GM19193 (cell line): ENCODE measurements around the gene KRTAP20-1.

ENCODE experiments used
- POLR2A ChIP-seq: IDR thresholded peaks from 4 replicates; pipeline ENCODE4 v1.6.1; 2011; ENCODE audit not compliant: insufficient read depth, insufficient read length; ENCODE audit errors: extremely low read depth

KRTAP20-1 gene

DNA sequence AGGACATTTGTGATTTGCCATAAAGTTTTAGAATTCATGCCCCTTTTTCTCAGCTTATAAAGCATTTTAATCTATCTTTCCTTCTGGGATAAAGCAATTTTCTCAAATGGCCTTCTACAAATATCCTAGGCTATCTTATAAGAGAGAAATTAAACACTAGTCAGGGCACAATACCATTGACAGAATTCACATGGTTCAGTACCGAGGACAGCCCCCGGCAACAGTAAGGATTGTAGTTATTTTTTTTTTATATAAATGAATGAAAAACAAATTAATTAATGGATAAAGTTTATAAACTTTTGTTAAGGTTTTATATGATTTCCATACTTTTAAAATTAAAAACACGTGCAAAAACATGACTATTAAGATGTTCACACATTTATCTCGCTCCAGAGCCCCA, 11.9 kb downstream of the KRTAP20-1 start:
- no peak for TF ChIP-seq POLR2A

DNA sequence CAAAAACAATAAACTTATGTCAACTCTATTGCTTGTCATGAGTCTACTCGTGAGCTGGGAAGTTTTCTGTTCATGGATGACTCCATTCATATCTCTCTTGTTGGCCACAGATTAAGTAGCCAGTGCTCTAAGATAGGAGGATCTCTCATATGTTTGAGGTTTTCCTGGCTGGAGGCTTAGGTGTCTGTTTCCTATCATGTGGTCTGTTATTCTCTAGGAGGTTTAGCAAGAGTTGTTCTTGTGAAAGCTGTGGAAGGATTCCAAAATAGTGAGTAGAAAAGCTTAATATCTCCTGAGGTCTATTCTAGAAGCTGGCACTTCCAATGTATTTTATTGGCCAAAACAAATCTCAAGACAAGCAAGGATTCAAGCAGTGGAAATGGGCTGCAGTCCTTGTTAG, 13.0 kb downstream of the KRTAP20-1 start:
- TF ChIP-seq POLR2A = no peak

DNA sequence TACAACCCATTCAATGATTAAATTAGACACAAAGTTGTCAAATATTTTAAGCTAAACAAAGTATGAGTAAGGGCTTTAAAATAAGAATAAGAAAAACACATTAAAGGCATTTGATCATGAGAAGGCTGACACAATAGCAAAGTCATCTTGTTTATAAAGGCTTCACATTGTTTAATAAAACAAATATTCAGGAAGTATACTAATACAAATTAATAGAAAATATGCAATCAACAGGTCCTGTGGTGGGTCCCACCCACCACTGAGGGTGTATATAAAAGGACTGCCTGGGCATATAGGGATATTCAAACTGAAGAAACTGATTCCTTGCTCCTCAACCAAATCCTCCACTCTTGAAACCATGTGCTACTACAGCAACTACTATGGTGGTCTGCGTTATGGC, 18.7 kb downstream of the KRTAP20-1 start, which contains the start of gene KRTAP20-2:
KRTAP20-2 (plus strand) TSS at position 301 of the 400 bp plus-strand sequence; CDS start at position 359, 58 bp downstream.
- no peak for TF ChIP-seq POLR2A

DNA sequence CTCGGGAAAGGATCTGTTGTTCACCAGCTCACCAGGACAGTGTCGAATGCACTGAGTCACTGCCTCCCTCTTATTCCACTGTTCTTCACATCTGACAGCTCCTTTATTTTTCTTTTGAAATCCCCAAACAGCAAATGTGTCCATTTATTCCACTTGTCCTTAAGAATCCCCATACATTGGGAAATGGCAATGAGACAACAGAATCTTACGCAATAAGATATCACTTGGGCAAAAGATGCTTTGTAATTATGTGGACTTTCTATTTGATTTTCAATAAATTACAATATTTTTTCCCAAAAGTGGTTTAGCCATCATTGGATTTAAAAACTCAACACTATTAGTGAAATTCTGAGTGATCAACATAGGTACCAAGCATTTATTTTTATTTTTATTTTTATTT, 22.5 kb downstream of the KRTAP20-1 start:
- TF ChIP-seq POLR2A = no peak

DNA sequence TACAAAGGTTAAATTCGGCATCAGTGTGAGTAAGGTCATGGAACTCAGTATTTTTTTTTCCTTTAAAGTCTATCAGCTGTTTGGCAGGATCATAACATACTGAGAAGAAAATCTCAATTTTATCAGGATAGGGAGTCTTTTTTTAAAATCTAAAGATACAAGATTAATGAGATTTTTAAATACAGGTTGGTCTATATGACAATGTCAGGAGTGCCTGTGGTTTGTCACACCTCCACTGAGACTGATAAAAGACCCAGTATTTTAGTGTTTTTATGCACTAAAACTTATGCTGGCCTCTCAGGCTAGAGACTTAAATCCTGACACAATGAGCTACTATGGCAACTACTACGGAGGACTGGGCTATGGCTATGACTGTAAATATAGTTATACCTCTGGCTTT, 26.3 kb downstream of the KRTAP20-1 start, which contains the start of gene KRTAP20-3:
KRTAP20-3 (plus strand) TSS at position 301 of the 400 bp plus-strand sequence.
- TF ChIP-seq POLR2A = no peak

DNA sequence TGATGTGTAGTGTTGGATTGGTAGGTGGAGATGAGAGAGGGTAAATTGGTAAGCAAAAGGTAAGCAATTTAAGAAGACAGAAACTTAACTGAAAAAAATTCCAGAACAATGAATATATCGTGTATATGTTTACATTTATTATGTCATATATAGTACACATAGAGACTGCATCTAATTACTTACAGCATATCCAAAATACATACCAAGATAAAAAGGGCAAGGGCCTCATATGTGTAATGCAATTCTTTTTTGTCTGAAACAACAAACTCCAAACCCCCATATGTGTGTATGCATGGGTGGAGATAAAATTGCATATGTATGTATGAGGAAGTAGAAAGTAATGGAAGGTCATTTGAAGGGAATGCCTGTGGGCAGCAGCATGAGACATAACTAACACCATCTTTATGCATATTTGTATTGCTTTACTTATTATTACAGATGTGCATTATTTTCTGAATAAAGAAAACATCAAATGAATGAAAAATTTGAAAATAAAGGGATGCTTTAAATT, 30.7 kb downstream of the KRTAP20-1 start:
- no peak for TF ChIP-seq POLR2A

DNA sequence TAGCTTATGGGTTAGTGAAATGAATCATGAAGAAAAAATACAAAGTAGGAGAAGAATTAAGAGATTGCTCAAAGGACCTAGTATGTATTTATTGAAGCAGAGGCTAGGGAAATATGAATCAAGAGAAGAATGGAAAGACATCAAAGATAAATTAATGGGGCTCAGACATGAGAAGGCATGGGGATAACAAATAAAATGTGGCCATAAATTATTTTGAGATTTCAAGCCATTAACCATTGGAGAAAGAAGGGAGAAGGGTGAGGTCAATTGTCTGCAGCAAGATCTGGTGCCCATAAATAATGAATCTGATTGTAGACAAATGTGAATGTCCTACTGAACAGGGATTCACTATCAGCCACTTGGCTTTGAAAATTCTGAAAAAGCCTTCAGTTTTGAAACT, 36.7 kb downstream of the KRTAP20-1 start:
- TF ChIP-seq POLR2A = no peak
